ENCODE results near the gene HTATIP2.
"Not testable (repeated sequence)": the region's sequence is repeated elsewhere in the genome, so short reads cannot be mapped to it uniquely, and the experiment has no call there.

The HTATIP2 gene

GRCh38 chr11:20372081-20372626 is 8.6 kb downstream of the HTATIP2 start:
- no peak for DNase-seq (ENCODE audit: insufficient read length, low spot score)
- FAIRE-seq = no peak
- no peak for TF ChIP-seq CTCF (IDR thresholded peaks at IDR 0.05; ENCODE audit: insufficient read depth, missing control alignments)

GRCh38 chr11:20373147-20373546 is 9.6 kb downstream of the HTATIP2 start:
- DNase-seq (ENCODE audit: insufficient read length, low spot score) (no peak), FAIRE-seq (no peak)

GRCh38 chr11:20373568-20374209 is 10.2 kb downstream of the HTATIP2 start:
- no peak for TF ChIP-seq CTCF (IDR thresholded peaks at IDR 0.05; ENCODE audit: insufficient read depth, missing control alignments)

More at GRCh38 chr11:20373147-20373546, 9.6 kb downstream of the HTATIP2 start:
- no peak for TF ChIP-seq CTCF (IDR thresholded peaks at IDR 0.05; ENCODE audit: insufficient read depth, missing control alignments)

GRCh38 chr11:20374741-20375300 is 11.3 kb downstream of the HTATIP2 start:
- no peak for TF ChIP-seq CTCF (IDR thresholded peaks at IDR 0.05; ENCODE audit: insufficient read depth, missing control alignments)
- DNase-seq (ENCODE audit: insufficient read length, low spot score) (no peak), FAIRE-seq (no peak)

More at GRCh38 chr11:20373568-20374209, 10.2 kb downstream of the HTATIP2 start:
- DNase-seq (ENCODE audit: insufficient read length, low spot score) = no peak
- FAIRE-seq = no peak

GRCh38 chr11:20376162-20376730 is 12.7 kb downstream of the HTATIP2 start:
- FAIRE-seq (no peak), DNase-seq (ENCODE audit: insufficient read length, low spot score) (no peak)
- no peak for TF ChIP-seq CTCF (IDR thresholded peaks at IDR 0.05; ENCODE audit: insufficient read depth, missing control alignments)

GRCh38 chr11:20385996-20386395 is 22.5 kb downstream of the HTATIP2 start:
- not testable (repeated sequence) for DNase-seq (ENCODE audit: insufficient read length, low spot score); FAIRE-seq

GRCh38 chr11:20387261-20388095 is 24.0 kb downstream of the HTATIP2 start, which contains the start of gene PRMT3:
PRMT3 (plus strand) TSS chr11:20387716; CDS start chr11:20387747, 31 bp downstream.
- peak; percentile 87 for DNase-seq (ENCODE audit: insufficient read length, low spot score)
- no peak for FAIRE-seq

More at GRCh38 chr11:20387261-20388095, 24.0 kb downstream of the HTATIP2 start, which contains the start of gene PRMT3:
- TF ChIP-seq CTCF (IDR thresholded peaks at IDR 0.05; ENCODE audit: insufficient read depth, missing control alignments) = no peak
